Activated T-cell treated with anti-CD3 and anti-CD28 coated beads for 48 hours (primary cell): ENCODE data around the gene GPR151.
"Not testable (repeated sequence)": the region's sequence is repeated elsewhere in the genome, so short reads cannot be mapped to it uniquely, and the experiment has no call there.

ENCODE experiments used
- DNase-seq: peaks from one replicate; pipeline ENCODE4 v3.0.0-alpha.2; 2020; ENCODE audit warnings: low read depth

Gene GPR151

GRCh38 chr5:146516151-146516475 is at the start of gene GPR151:
Gene GPR151 (minus strand): TSS chr5:146516190. CDS start chr5:146516113, 77 bp downstream.
- no peak for DNase-seq

DNA sequence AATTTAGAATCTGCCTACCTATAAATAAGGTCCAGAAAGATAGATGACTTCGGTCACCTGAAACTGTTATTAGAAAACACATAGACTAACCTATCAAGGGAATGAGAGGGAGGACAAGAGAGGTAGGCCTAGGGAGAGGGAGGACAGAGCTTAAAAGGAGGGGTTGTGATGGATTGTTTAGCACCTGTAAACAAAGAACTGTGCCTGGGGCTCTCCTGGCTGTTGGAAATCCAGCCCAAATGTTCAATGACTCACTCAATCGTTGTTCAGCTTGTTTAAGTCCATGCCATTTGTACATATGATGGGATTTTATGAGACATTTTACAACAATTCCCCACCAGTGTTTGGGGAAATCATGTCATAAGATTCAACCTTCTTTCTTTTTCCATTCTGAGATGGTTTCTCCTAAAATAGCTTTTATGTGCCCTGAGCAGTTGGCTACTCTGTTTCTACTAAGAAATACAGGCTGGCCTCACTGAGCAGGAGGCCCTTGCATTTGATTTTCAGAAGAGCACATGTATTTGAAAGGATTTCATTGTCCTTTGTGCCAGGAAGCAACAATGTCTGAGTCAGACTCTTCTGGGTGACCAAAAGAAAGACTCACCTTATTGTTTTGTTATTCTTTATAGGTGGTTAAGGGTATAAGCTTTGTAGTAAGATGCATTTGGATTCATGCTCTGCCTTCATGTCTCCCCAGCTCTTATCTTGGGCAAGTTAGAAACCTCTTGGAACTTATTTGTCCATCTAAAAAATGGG is 48.2 kb upstream of the GPR151 start:
- no peak for DNase-seq

- no peak for DNase-seq
These were observed 46.5 kb upstream of the GPR151 start for GRCh38 chr5:146562461-146562860.

- DNase-seq, result no peak
These were observed 45.7 kb upstream of the GPR151 start for GRCh38 chr5:146561711-146562110.

- DNase-seq, result no peak
These were observed 44.3 kb upstream of the GPR151 start for GRCh38 chr5:146560205-146560812.

- not testable (repeated sequence) for DNase-seq
These were observed 40.9 kb upstream of the GPR151 start for GRCh38 chr5:146556884-146557283.

DNA sequence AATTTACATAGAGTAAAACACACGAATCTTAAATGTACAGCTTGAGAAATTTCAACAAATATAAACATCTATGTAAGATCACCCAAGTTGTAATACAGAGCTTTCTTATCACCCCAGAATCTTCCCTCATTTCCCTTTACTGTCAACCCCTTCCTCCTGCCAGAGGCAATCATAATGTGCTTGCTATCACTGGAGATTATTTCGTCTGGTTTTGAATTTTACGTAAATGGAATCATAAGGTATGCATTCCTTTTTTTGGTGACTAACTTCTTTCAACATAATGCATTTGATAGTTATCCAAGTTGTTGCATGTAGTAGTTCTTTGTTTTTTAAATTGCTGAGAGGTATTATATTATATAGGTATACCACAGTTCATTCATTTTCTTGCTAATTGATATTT is 37.5 kb upstream of the GPR151 start:
- no peak for DNase-seq

- DNase-seq, result no peak
These were observed 33.6 kb upstream of the GPR151 start for GRCh38 chr5:146549615-146550014.

DNA sequence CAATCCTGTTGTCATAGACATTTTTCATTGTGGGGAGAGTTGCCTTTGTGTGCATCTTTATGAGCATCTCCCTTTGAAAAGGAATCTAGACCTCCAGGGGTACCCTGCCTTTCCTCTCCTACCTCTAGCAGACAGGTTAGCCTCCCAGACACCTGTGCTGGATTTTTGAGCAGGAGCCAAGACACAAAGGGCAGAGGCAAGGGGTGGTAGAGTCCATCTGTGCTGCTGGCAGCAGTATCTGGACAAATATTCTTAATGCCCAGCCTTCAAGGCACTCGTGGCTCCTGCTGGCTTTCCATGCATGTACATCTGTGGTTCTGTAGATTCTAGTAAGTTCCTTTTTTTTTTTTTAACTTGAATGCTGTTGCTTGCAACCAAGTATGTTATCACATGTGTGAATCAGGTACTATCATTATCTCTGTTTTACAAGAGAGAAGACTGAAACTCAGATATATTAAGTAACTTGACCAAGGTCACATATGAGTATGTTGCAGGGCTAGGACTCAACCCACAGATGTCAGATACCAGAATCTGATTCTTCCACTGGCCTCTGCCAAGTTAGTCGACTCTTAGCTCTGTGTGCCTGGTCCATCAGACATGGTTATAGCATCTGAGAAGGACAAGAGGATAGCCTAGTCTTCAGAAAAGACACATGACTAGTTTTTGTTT is 32.9 kb upstream of the GPR151 start:
- DNase-seq, result no peak

DNA sequence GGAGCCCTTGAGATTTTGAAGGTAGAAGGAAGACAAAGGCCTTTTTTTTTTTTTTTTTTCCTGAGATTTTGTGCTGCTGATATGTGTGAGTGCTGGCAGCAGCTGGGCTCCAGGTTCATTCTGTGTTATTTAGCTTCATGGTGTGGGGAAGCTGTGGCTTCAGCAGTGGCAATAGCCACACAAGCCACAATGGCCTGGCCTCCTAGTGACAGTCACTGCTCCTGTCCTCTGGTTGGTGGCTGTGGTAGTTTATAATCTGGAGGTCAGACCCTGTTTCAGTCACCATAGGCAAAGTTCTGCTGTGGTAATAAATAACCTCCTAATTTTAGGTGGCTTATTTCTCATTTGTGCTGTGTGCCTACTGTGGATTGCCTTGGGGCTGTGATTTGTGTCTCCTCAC is 28.2 kb upstream of the GPR151 start:
- no peak for DNase-seq

DNA sequence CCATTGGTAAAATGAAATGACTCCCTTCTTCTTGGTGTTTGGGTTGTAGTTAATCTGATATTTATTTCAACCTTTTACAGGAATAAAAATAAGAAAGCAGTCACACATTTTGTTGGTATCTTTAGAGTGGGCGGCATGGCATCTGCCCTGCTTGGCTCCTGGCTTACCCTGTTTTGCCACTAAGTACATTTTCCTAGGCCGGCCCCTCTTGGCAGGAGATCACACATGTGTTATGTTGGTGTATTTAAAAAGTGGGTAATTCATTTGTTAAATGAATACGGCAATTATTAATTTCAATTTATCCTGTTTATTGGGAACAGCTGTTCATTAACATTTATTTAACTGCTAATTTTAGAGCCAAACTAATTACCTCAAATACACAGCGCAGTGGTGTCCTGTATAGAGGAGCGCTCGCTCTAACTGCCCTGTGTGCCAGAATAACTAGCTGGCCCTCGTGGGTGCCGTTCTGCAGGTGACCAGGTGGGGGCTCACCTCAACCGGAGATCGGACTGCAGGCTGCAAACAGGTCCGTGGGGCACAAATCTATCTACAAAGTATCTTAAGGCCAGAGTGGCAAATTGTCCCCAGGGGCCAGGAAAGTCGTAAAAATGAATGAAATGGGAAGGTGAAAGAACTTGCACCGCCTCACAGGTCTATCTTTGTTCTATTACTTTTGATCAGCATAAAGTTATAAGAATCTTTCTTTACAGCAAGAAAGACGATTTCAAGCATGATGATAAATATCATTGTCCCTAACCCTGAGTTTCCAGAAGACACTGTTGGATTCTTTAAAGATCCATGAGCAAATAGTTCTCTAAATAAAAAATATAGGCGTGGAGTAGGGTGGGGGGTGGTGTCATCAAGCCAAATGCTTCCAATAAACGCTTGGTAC is 26.2 kb upstream of the GPR151 start:
- DNase-seq, result peak; percentile 60

GRCh38 chr5:146540414-146540813 is 24.4 kb upstream of the GPR151 start:
- no peak for DNase-seq

DNA sequence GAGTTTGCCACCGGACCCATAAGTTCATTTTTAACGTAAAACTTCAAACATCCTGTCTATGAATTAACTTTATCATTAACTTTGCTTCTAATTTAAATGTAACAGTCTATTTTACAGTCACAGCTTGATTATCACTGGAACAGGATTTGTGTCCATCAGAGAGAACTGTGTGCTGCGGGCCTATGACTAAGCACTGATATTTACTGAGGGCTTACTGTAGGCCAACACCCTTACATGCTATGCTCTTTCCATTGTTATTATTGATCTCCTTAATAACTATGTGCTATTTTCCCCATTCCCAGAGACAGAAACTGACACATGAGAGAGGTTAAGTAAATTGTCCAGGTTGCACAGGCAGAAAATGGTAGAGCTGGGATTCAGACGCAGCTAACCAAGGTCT is 24.0 kb upstream of the GPR151 start:
- no peak for DNase-seq

GRCh38 chr5:146538432-146538831 is 22.4 kb upstream of the GPR151 start:
- no peak for DNase-seq

GRCh38 chr5:146533882-146534281 is 17.9 kb upstream of the GPR151 start:
- DNase-seq, result no peak

DNA sequence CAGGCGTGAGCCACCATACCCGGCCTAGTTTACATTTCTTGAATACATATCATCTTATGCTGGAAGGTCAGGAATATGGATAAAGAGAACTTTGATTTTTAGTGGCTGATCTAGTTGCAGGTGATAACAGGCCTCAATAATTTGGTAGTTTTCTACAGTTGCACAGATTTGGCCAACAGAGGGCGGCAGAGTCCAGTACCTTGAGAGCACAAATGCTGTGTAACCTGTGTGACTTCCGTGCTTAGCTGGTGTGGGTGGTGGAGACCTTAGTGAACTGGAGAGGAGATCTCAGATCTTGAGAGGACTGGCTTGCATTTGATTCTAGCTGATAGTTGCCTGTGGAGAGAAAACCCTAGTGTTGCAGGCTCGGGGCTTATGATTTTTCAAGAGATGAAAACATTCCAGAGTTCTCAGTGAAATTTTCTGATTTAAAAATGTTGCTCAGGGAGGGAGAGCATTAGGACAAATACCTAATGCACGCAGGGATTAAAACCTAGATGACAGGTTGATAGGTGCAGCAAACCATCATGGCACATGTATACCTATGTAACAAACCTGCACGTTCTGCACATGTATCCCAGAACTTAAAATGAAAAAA is 17.4 kb upstream of the GPR151 start:
- peak; percentile 61 for DNase-seq

DNA sequence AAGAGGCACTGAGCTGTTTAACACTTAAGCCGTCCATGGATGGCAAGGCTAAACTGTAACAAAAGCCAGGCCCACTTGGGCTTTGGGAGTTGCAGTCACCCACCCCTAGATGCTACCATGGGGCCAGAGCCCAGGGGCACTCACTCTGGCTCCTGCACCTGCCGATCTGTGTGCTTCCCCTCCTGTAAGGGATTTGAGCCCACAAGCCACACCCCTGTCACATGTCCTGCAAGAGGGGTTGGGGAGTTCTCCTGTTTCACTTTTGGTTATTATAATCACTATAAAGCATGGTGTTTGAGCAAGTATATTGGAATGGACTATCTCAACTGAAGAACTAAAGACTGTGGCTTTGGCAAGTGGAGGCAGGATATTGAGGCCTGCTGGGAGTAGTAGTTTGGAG is 14.0 kb upstream of the GPR151 start:
- DNase-seq, result no peak

DNA sequence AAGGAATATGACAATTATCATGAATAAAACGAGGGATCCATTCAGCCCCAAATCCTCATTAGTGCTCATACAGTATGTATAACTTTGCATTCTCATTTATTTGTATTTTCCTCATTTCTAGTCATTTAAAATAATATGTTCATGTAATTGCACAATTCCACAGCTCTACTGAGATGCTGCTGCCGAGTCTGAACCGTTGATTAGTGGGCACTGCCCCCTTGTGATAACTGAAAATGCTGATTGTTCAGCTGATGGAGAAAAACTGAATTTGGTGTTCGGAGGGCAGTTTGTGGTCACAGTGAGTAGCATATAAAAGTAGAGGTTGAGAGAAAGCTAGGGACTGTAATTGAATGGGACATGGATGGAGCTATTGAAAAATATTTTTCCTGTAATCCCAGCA is 12.2 kb upstream of the GPR151 start:
- no peak for DNase-seq

DNA sequence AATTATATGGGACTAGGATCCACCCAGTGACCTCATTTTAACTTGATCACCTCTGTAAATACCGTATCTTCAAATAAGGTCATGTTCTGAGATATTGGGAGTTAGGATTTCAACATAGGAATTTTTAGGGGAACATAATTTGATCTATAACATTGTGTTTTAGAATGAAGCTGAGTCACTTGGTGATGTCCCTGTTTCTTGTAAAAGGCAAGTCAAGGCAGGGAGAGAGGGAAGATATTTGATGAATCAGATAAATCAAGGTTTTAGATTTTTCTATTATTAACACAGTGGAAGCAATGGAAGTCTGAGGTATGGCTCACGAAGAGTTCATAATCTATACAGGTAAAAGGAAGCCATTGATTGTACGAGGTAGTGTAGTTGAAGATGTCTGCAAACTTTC is 11.8 kb upstream of the GPR151 start:
- no peak for DNase-seq

- no peak for DNase-seq
These were observed 7.7 kb upstream of the GPR151 start for GRCh38 chr5:146523698-146524097.

- DNase-seq, result no peak
These were observed 5.6 kb upstream of the GPR151 start for GRCh38 chr5:146521403-146522106.
